ENCODE measurements around the gene PILRA.
"Not testable (repeated sequence)": the region's sequence is repeated elsewhere in the genome, so short reads cannot be mapped to it uniquely, and the experiment has no call there.

The PILRA gene

DNA sequence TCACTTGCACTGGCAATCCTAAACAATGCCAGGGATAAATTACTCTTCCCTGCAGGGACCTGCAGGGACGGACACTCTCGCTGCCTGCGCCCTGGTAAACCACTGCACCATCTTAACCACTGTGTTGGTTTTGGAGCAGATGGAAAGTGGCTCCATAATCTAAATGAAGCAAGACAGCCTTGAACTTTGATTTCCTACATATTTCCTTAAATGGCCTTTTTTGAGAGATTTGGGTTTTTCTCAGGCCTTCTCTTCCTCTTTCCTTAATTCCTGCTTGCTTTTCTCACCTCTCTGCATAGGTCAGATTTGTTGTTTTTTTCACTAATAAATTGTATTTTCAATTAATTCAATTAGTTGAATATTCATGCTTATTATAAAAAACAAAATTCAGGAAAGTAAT, 2.8 kb downstream of the PILRA start:
- no peak for TF ChIP-seq Cebpa-rat (IDR thresholded peaks at IDR 0.05)
- H3K27me3 ChIP-seq: no peaks in the 10 kb centered on the region
- no peak overlapping the region for H3K4me3 ChIP-seq
- no peak overlapping the region for H3K9ac ChIP-seq
- no peak overlapping the region for H3K4me2 ChIP-seq
- no peaks in the 10 kb centered on the region for H4K20me1 ChIP-seq
- no peak overlapping the region for H3K27ac ChIP-seq
- peaks cover 49% of the 10 kb centered on the region for H3K4me1 ChIP-seq
- no peaks in the 10 kb centered on the region for H3K9me3 ChIP-seq
- no peaks in the 10 kb centered on the region for H3K36me3 ChIP-seq

DNA sequence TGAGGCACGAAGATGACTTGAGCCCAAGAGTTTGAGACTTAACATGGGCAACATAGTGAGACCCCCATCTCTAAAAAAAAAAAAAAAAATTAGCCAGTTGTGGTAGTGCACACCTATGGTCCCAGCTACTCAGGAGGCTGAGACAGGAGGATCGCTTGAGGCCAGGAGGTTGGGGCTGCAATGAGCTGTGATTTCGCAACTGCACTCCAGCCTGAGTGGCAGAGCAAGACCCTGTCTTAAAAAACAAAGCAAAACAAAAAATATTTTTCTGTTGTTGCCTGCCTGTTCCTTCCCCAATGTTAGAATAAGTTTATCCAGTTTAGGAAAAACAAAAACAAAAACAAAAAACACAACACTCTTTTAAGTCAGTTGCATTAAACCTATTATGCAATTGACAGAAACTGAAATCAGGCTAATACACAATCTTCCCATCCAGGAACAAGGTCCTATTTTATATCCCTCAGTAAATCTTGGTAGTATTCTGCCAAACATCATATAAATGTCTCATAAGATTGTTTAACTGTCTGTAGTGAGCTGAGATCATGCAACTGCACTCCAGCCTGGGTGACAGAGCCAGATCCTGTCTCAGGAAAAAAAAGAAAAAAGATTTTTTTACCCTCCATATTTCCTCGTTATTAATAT, 4.9 kb downstream of the PILRA start:
- Histone ChIP-seq H3K4me3 (no peak overlapping the region), H3K4me2 (no peak overlapping the region), H3K36me3 (no peaks in the 10 kb centered on the region), H3K27ac (no peak overlapping the region), H3K9me3 (0 out of 2 replicates have a peak, but pooled peaks cover 9% of the 10 kb centered on the region), H3K4me1 (peaks cover 32% of the 10 kb centered on the region), H4K20me1 (no peaks in the 10 kb centered on the region), H3K27me3 (no peaks in the 10 kb centered on the region), H3K9ac (no peak overlapping the region)
- TF ChIP-seq Cebpa-rat (IDR thresholded peaks at IDR 0.05): peak; percentile 69

DNA sequence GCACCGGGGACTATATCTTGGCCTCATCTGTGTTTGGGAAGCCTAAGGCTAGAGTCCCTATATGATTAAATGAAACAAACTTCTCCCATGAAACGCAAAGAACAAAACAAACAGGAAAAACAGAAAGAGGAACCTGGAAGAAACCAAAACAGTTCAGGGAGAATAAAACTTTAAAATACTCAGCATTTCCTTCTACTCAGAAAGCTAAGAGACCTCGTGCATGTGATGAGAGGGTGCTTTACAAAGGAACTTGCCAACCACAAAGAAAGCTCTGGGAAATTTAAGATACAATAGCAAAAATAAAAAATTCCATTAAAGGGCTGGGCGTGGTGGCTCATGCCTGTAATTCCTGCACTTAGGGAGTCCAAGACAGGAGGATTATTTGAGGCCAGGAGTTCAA, 6.9 kb downstream of the PILRA start:
- TF ChIP-seq Cebpa-rat (IDR thresholded peaks at IDR 0.05): no peak
- H3K9me3 ChIP-seq: 0 out of 2 replicates have a peak, but pooled peaks cover 9% of the 10 kb centered on the region

DNA sequence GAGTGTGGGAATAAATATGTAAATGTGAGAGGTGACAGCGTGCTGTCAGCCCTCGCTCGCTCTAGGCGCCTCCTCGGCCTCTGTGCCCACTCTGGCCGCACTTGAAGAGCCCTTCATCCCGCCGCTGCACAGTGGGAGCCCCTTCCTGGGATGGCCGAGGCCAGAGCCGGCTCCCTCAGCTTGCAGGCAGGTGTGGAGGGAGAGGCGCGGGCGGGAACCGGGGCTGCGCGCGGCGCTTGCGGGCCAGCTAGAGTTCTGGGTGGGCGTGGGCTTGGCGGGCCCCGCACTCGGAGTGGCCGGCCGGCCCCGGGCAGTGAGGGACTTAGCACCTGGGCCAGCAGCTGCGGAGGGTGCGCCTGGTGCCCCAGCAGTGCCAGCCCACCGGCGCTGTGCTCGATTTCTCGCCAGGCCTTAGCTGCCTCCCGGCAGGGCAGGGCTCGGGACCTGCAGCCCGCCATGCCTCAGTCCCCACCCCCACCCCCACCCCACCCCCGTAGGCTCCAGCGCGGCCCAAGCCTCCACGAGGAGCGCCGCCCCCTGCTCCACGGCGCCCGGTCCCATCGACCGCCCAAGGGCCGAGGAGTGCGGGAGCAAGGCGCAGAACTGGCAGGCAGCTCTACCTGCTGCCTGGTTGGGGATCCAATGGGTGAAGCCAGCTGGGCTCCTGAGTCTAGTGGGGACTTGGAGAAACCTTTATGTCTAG, 8.4 kb downstream of the PILRA start:
- H3K4me3 ChIP-seq, H3K27ac ChIP-seq, H3K9ac ChIP-seq: not testable (repeated sequence)

More for the DNA sequence above, 6.9 kb downstream of the PILRA start:
- H3K4me1 ChIP-seq: peaks cover 34% of the 10 kb centered on the region
- no peaks in the 10 kb centered on the region for H3K27me3 ChIP-seq
- H3K27ac ChIP-seq: no peak overlapping the region
- no peaks in the 10 kb centered on the region for H4K20me1 ChIP-seq
- peak overlapping the region; percentile 13; the same call in 1 of the 2 replicates for H3K4me2 ChIP-seq
- no peaks in the 10 kb centered on the region for H3K36me3 ChIP-seq
- H3K4me3 ChIP-seq: no peak overlapping the region
- no peak overlapping the region for H3K9ac ChIP-seq

DNA sequence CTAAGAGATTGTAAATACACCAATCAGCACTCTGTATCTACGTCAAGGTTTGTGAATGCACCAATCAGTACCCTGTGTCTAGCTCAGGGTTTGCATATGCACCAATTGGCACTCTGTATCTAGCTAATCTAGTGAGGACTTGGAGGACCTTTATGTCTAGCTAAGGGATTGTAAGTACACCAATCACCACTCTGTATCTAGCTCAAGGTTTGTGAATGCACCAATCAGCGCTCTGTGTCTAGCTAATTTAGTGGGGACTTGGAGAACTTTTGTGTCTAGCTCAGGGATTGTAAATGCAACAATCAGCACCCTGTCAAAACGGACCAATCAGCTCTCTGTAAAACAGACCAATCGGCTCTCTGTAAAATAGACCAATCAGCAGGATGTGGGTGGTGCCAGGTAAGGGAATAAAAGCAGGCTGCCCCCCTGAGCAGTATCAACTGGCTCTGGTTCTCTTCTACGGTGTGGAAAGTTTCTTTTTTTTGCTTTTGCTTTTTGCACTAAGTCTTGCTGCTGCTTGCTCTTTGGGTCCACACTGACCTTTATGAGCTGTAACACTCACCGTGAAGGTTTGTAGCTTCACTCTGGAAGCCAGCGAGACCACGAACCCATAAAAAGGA, 9.1 kb downstream of the PILRA start:
- not testable (repeated sequence) for H3K4me2 ChIP-seq, H3K4me3 ChIP-seq, H3K27me3 ChIP-seq, H3K9me3 ChIP-seq, H3K36me3 ChIP-seq, H3K9ac ChIP-seq, H3K27ac ChIP-seq, H4K20me1 ChIP-seq
- H3K4me1 ChIP-seq: peaks cover 55% of the 10 kb centered on the region

More for the DNA sequence above, 8.4 kb downstream of the PILRA start:
- H3K36me3 ChIP-seq, H4K20me1 ChIP-seq, H3K27me3 ChIP-seq, H3K4me2 ChIP-seq, H3K9me3 ChIP-seq: not testable (repeated sequence)
- H3K4me1 ChIP-seq: peaks cover 49% of the 10 kb centered on the region

DNA sequence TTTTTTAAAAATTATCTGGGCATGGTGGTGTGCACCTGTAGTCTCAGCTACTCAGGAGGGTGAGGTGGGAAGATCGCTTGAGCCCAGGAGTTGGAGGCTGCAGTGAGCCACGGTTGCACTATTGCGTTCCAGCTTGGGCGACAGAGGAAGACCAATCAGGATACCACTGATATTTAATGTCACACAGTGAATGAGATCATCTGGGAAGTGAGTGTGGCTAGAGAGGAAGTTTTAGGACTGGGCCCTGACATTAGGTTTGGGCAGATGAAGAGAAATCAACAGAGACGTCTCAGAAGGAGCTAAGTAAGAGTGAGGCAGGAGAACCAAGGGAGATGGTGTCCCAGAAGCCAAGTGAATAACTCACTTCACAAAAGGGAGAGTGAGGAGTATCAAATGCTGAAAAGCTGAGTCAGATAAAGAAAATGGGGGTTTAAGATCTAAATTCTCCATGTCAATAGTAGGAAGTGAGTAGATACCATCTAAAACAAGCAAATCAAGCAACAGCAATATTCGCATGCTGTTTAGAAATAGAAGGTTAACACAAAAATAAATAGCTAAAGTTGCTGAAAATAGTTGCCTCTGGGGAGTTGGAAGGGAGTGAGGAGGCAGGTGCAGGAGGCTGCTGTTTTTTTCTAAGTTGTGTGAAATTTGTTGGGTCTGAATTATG, 11.5 kb downstream of the PILRA start:
- Histone ChIP-seq H3K36me3 (no peaks in the 10 kb centered on the region), H3K9me3 (0 out of 2 replicates have a peak, but pooled peaks cover 9% of the 10 kb centered on the region), H3K4me2 (peak overlapping the region; percentile 75)

DNA sequence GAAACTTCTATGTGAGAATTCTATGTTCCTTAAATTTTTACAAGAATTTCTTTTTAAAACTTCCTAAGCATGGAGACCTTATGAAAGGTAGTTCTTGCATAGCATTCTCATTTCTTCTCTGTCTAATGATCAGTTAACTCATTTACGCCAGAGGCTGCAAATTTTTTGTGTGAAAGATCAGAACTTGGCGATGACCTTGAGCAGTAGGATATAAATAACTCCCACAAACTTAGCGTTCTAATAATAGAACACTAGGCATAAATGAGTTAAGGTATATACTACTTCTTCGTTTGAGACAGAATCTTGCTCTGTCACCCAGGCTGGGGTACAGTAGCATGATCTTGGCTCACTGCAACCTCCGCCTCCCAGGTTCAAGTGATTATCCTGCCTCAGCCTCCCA, 13.7 kb downstream of the PILRA start:
- Histone ChIP-seq H3K9me3 (0 out of 2 replicates have a peak, but pooled peaks cover 5% of the 10 kb centered on the region), H3K4me3 (no peak overlapping the region), H4K20me1 (no peaks in the 10 kb centered on the region), H3K27ac (no peak overlapping the region), H3K4me1 (peaks cover 61% of the 10 kb centered on the region), H3K36me3 (no peaks in the 10 kb centered on the region), H3K4me2 (peak overlapping the region; percentile 4; the same call in 1 of the 2 replicates), H3K27me3 (no peaks in the 10 kb centered on the region), H3K9ac (no peak overlapping the region)
- no peak for TF ChIP-seq Cebpa-rat (IDR thresholded peaks at IDR 0.05)

More for the DNA sequence above, 11.5 kb downstream of the PILRA start:
- Histone ChIP-seq H3K27me3 (no peaks in the 10 kb centered on the region), H3K27ac (peak overlapping the region; percentile 66), H3K9ac (peak overlapping the region; percentile 69; the same call in 1 of the 2 replicates), H3K4me1 (peaks cover 61% of the 10 kb centered on the region), H3K4me3 (peak overlapping the region; percentile 3; the same call in 1 of the 2 replicates), H4K20me1 (no peaks in the 10 kb centered on the region)
- no peak for TF ChIP-seq Cebpa-rat (IDR thresholded peaks at IDR 0.05)

DNA sequence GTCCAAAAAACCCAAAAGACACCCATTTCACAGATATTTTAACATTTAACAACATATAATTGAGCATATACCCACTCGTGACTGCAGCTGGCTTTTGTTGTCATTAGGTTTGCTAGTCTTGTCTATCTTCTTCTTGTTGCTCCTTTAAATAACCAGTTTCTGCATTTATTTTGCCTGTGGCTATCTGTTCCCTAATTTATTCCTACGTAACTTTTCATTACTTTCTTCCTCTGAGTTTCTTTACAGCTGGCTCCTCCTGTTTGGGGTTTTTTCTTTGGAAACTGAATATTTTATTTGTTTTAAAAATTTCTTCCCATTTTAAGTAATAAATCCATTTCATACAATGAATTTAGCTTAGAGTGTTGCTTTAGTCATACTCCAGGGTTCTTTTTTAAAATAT, 14.4 kb downstream of the PILRA start:
- Histone ChIP-seq H3K36me3 (no peaks in the 10 kb centered on the region), H3K4me1 (peaks cover 69% of the 10 kb centered on the region), H3K27ac (no peak overlapping the region), H4K20me1 (no peaks in the 10 kb centered on the region), H3K4me2 (no peak overlapping the region), H3K27me3 (no peaks in the 10 kb centered on the region), H3K9ac (no peak overlapping the region), H3K4me3 (no peak overlapping the region), H3K9me3 (no peaks in the 10 kb centered on the region)
- TF ChIP-seq Cebpa-rat (IDR thresholded peaks at IDR 0.05): no peak

DNA sequence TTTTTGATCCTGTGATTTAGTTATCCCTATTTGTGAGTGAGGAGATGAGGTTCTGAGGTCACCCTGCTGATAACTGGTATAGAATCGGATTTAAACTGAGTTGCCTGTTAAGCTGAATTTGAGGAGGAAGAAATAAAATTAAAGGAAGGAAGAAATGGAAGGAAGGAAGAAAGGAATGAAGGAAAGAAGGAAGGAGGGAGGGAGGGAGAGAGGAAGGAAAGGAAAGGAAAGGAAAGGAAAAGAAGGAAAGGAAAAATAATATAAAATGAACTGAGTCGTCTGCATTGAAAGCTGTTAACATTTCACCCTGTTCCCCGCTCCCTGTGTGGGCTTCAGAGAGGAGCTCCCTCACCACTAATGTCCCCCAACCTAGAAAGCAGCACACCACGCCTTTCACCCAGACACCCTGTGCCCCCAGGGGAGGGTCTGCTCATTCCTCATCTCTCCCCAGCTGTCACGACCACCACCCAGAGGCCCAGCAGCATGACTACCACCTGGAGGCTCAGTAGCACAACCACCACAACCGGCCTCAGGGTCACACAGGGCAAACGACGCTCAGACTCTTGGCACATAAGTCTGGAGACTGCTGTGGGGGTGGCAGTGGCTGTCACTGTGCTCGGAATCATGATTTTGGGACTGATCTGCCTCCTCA, 16.3 kb downstream of the PILRA start:
- Histone ChIP-seq H3K4me3 (no peak overlapping the region), H3K27ac (no peak overlapping the region), H3K9ac (peak overlapping the region; percentile 8; the same call in 1 of the 2 replicates), H3K27me3 (no peaks in the 10 kb centered on the region), H3K4me2 (peak overlapping the region; percentile 53), H3K36me3 (no peaks in the 10 kb centered on the region), H3K4me1 (peaks cover 68% of the 10 kb centered on the region), H3K9me3 (no peaks in the 10 kb centered on the region), H4K20me1 (no peaks in the 10 kb centered on the region)
- TF ChIP-seq Cebpa-rat (IDR thresholded peaks at IDR 0.05): no peak
